KMS-11 (cell line): ENCODE results near the gene LRBA.

Source experiments
- H2AFZ ChIP-seq: fragments of 200-600 bp; sonication (generic); 2 replicates; pipeline ENCODE4 v1.6.1; 2016; ENCODE audit warnings: antibody characterized with exemption, mixed run types, low read depth
- H3K27ac ChIP-seq: fragments of 200-600 bp; sonication (generic); 2 replicates; pipeline ENCODE4 v1.6.1; 2016; ENCODE audit warnings: mild to moderate bottlenecking, mixed run types
- H3K27me3 ChIP-seq: fragments of 200-600 bp; sonication (generic); 2 replicates; pipeline ENCODE4 v1.6.1; 2017; ENCODE audit warnings: mild to moderate bottlenecking, low read depth, mixed run types, moderate library complexity; ENCODE audit not compliant: insufficient read depth
- H3K36me3 ChIP-seq: fragments of 200-600 bp; sonication (generic); 2 replicates; pipeline ENCODE4 v1.6.1; 2017; ENCODE audit warnings: mild to moderate bottlenecking, mixed run types; ENCODE audit not compliant: insufficient read depth
- H3K4me1 ChIP-seq: fragments of 200-600 bp; sonication (generic); 2 replicates; pipeline ENCODE4 v1.6.1; 2016; ENCODE audit warnings: mild to moderate bottlenecking, low read depth, mixed run types; ENCODE audit not compliant: poor library complexity, severe bottlenecking
- H3K4me2 ChIP-seq: fragments of 200-600 bp; sonication (generic); 2 replicates; pipeline ENCODE4 v1.7.0; 2016; ENCODE audit warnings: mild to moderate bottlenecking, mixed run types
- H3K4me3 ChIP-seq: fragments of 200-600 bp; sonication (generic); IDR thresholded peaks from 2 replicates; pipeline ENCODE4 v1.6.1; 2017; ENCODE audit warnings: low read depth, low read length, mixed read lengths; ENCODE audit not compliant: insufficient read depth
- H3K79me2 ChIP-seq: fragments of 200-600 bp; sonication (generic); 2 replicates; pipeline ENCODE4 v1.6.1; 2016; ENCODE audit warnings: low read depth, mixed run types; ENCODE audit not compliant: insufficient read depth
- H3K9ac ChIP-seq: fragments of 200-600 bp; sonication (generic); 2 replicates; pipeline ENCODE4 v1.6.1; 2016; ENCODE audit warnings: mild to moderate bottlenecking, mixed run types
- H4K20me1 ChIP-seq: fragments of 200-600 bp; sonication (generic); 2 replicates; pipeline ENCODE4 v1.6.1; 2016; ENCODE audit warnings: mild to moderate bottlenecking, mixed run types; ENCODE audit not compliant: insufficient read depth
- CTCF ChIP-seq: fragments of 200-600 bp; sonication (generic); conservative IDR thresholded peaks from 2 replicates; pipeline ENCODE4 v1.6.1; 2017; ENCODE audit warnings: low read depth, mild to moderate bottlenecking, antibody characterized with exemption, low read length, moderate library complexity, mixed read lengths

Gene LRBA

GRCh38 chr4:150264595-150265161, 750.4 kb downstream of the LRBA start:
- Histone ChIP-seq H2AFZ (no peak overlapping the region), H3K27ac (no peak overlapping the region), H3K9ac (no peak overlapping the region), H3K4me3 (no peak overlapping the region), H3K4me2 (no peak overlapping the region), H3K27me3 (no peaks in the 10 kb centered on the region), H3K4me1 (no peaks in the 10 kb centered on the region), H3K36me3 (no peaks in the 10 kb centered on the region), H4K20me1 (no peaks in the 10 kb centered on the region), H3K79me2 (no peaks in the 10 kb centered on the region)
- no peak for TF ChIP-seq CTCF

GRCh38 chr4:150262611-150263010, 752.5 kb downstream of the LRBA start:
- no peaks in the 10 kb centered on the region for H3K79me2 ChIP-seq
- no peaks in the 10 kb centered on the region for H4K20me1 ChIP-seq
- no peak overlapping the region for H3K9ac ChIP-seq
- H3K4me2 ChIP-seq: no peak overlapping the region
- TF ChIP-seq CTCF: no peak
- no peaks in the 10 kb centered on the region for H3K36me3 ChIP-seq
- no peaks in the 10 kb centered on the region for H3K27me3 ChIP-seq
- H3K4me1 ChIP-seq: no peaks in the 10 kb centered on the region
- no peak overlapping the region for H3K27ac ChIP-seq
- H2AFZ ChIP-seq: no peak overlapping the region
- no peak overlapping the region for H3K4me3 ChIP-seq

- TF ChIP-seq CTCF: no peak
- Histone ChIP-seq H3K27ac (no peak overlapping the region), H3K79me2 (no peaks in the 10 kb centered on the region), H3K4me3 (no peak overlapping the region), H2AFZ (no peak overlapping the region), H3K4me2 (no peak overlapping the region), H4K20me1 (no peaks in the 10 kb centered on the region), H3K36me3 (no peaks in the 10 kb centered on the region), H3K9ac (no peak overlapping the region), H3K27me3 (no peaks in the 10 kb centered on the region), H3K4me1 (no peaks in the 10 kb centered on the region)
These were observed 753.5 kb downstream of the LRBA start for GRCh38 chr4:150261571-150261970.

- Histone ChIP-seq H3K79me2 (no peaks in the 10 kb centered on the region), H3K4me2 (no peak overlapping the region), H2AFZ (no peak overlapping the region), H3K4me3 (no peak overlapping the region), H3K27me3 (no peaks in the 10 kb centered on the region), H3K9ac (no peak overlapping the region), H3K27ac (no peak overlapping the region), H4K20me1 (no peaks in the 10 kb centered on the region), H3K4me1 (no peaks in the 10 kb centered on the region), H3K36me3 (no peaks in the 10 kb centered on the region)
- no peak for TF ChIP-seq CTCF
These were observed 755.1 kb downstream of the LRBA start for GRCh38 chr4:150259861-150260567.
